K562 (cell line): ENCODE measurements around the gene CPEB1. TPM values are rescaled to one million over a fixed set of nuclear protein-coding genes. Genes with fewer than 3 reads are reported as not detected.

Experiments
- CEBPG ChIP-seq, 3 experiments: fragments of 200-800 bp in 1 of 3; sonication (Bioruptor generic) in 1 of 3; sonication (generic) in 1 of 3; formaldehyde crosslinking in 1 of 3; IDR thresholded peaks in 2 of 3; conservative IDR thresholded peaks in 1 of 3; 2 replicates each; pipeline versions ENCODE4 v1.6.1 to v1.8.0; 2016 to 2022; ENCODE audit warnings: missing compliant biosample characterization in 2 of 3, missing genetic modification characterization in 2 of 3, mild to moderate bottlenecking in 1 of 3, missing genetic modification reagents in 1 of 3
- CREB1 ChIP-seq, 2 experiments: sonication (generic) in 1 of 2; formaldehyde crosslinking in 1 of 2; IDR thresholded peaks; 2 replicates each; pipeline versions ENCODE4 v1.6.1 to v1.8.0; 2012 to 2022; ENCODE audit warnings: inconsistent platforms in 1 of 2, mild to moderate bottlenecking in 1 of 2, missing genetic modification reagents in 1 of 2, moderate library complexity in 1 of 2
- CXXC5 ChIP-seq: fragments of 250-450 bp; sonication (Bioruptor Pico); IDR thresholded peaks from 2 replicates; pipeline ENCODE4 v1.8.0; 2022; ENCODE audit warnings: inconsistent platforms, mild to moderate bottlenecking, moderate library complexity
- KLF10 ChIP-seq: fragments of 250-450 bp; sonication (Bioruptor Pico); IDR thresholded peaks from 2 replicates; pipeline ENCODE4 v1.6.1; 2021; ENCODE audit warnings: matching md5 sums
- PYGO2 ChIP-seq: fragments of 450-650 bp; IDR thresholded peaks from 2 replicates; pipeline ENCODE4 v1.6.1; 2016; ENCODE audit warnings: mild to moderate bottlenecking, missing genetic modification characterization, moderate library complexity, missing compliant biosample characterization
- RBM15 ChIP-seq: fragments of 200-400 bp; formaldehyde crosslinking; IDR thresholded peaks from 2 replicates; pipeline ENCODE4 v1.6.1; 2018; ENCODE audit warnings: mild to moderate bottlenecking, low read length, moderate library complexity; ENCODE audit not compliant: insufficient read depth
- SAFB2 ChIP-seq: fragments of 200-400 bp; formaldehyde crosslinking; IDR thresholded peaks from 2 replicates; pipeline ENCODE4 v1.6.1; 2018; ENCODE audit warnings: borderline replicate concordance, low read length, low read depth, moderate library complexity; ENCODE audit not compliant: severe bottlenecking
- SMAD4 ChIP-seq: fragments of 250-450 bp; sonication (Bioruptor Pico); conservative IDR thresholded peaks from 2 replicates; pipeline ENCODE4 v1.8.0; 2021; ENCODE audit warnings: inconsistent platforms, mild to moderate bottlenecking, moderate library complexity
- ZFX ChIP-seq: sonication (generic); formaldehyde crosslinking; IDR thresholded peaks from 2 replicates; pipeline ENCODE4 v1.8.0; 2022; ENCODE audit warnings: mild to moderate bottlenecking, missing genetic modification reagents, moderate library complexity
- ZNF134 ChIP-seq: fragments of 250-450 bp; sonication (Bioruptor Pico); conservative IDR thresholded peaks from 2 replicates; pipeline ENCODE4 v1.4.0; 2020
- ZNF354B ChIP-seq: fragments of 250-450 bp; sonication (Bioruptor Pico); IDR thresholded peaks from 2 replicates; pipeline ENCODE4 v1.4.0; 2020
- ZNF644 ChIP-seq: fragments of 200-800 bp; sonication (Bioruptor generic); IDR thresholded peaks from 2 replicates; pipeline ENCODE4 v1.6.1; 2016; ENCODE audit warnings: low read depth, missing genetic modification characterization, missing compliant biosample characterization
- ZSCAN32 ChIP-seq: fragments of 450-650 bp; formaldehyde crosslinking; IDR thresholded peaks from 2 replicates; pipeline ENCODE4 v1.4.0; 2020; ENCODE audit warnings: mild to moderate bottlenecking, moderate library complexity
- polyA plus RNA-seq, 8 experiments: library from polyadenylated mRNA; depleted of rRNA in 4 of 8; stranded (reverse) in 5 of 8; unstranded in 3 of 8; fragments of >200 nt; fragmentation: Nextera tagmentation in 2 of 8; fragmentation: Illumina TruSeq in 1 of 8; extraction: Ambion mirVana in 2 of 8; extraction: Trizol in 1 of 8; gene quantifications; 2 replicates each; pipeline versions ENCODE4 v1.2.1 to v1.2.3, GENCODE V29; 2011 to 2014; ENCODE audit warnings: inconsistent platforms in 1 of 8, missing spikeins in 1 of 8
- total RNA-seq, 7 experiments: library from RNA; depleted of rRNA in 6 of 7; stranded (reverse); fragments of >200 nt in 6 of 7; fragmentation: Illumina TruSeq in 2 of 7; extraction: Trizol in 2 of 7; gene quantifications; 2 replicates each; pipeline versions ENCODE4 v1.2.1 to v1.2.3, GENCODE V29; 2011 to 2021; ENCODE audit warnings: low replicate concordance in 1 of 7
- TF ChIP-seq, protein P1 (sequence below), 2 experiments: fragments of 450-650 bp; formaldehyde crosslinking in 1 of 2; IDR thresholded peaks; 2 replicates each; pipeline versions ENCODE4 v1.4.0 to v1.6.1; 2014 to 2020; ENCODE audit warnings: mild to moderate bottlenecking in 2 of 2, borderline replicate concordance in 1 of 2, low read depth in 1 of 2
- TF ChIP-seq, protein P2 (sequence below), 2 experiments: fragments of 450-650 bp in 1 of 2; sonication (generic) in 1 of 2; formaldehyde crosslinking in 1 of 2; IDR thresholded peaks in 1 of 2; conservative IDR thresholded peaks in 1 of 2; 2 replicates each; pipeline versions ENCODE4 v1.6.1 to v1.8.1; 2016 to 2023; ENCODE audit warnings: mild to moderate bottlenecking in 2 of 2, moderate library complexity in 2 of 2, inconsistent platforms in 1 of 2, missing genetic modification reagents in 1 of 2
- TF ChIP-seq, protein P3 (sequence below): fragments of 450-650 bp; IDR thresholded peaks from 2 replicates; pipeline ENCODE4 v1.6.1; 2014; ENCODE audit warnings: low read depth, mild to moderate bottlenecking, moderate library complexity, borderline replicate concordance

The CPEB1 gene
- total and polyA plus RNA-seq, 9 of the 15 experiments (the other 6 are each of a cell fraction or from before 2014, with no cell fraction given): 2.2 to 13.4 (median 9.7) TPM

DNA sequence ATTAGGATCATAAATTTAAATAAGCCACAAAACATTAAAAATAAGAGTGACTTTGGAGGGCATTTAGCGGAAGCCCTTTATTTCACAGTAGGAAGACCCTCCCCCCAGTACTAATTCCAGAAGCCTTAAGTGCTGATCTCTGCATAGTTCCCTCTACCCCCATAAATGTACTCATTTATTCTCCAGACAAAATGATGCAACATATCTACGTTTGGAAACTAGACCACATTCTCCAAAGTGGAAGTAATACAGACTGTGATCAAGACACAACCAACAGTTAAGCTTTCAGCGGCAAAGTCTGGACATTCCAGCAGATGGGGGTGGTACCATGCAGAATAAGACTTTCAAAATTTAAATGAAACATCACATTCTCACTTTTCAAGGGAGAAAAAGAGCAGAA lies 62.1 kb downstream of the CPEB1 start (continued):
- TF ChIP-seq, protein P1, sequence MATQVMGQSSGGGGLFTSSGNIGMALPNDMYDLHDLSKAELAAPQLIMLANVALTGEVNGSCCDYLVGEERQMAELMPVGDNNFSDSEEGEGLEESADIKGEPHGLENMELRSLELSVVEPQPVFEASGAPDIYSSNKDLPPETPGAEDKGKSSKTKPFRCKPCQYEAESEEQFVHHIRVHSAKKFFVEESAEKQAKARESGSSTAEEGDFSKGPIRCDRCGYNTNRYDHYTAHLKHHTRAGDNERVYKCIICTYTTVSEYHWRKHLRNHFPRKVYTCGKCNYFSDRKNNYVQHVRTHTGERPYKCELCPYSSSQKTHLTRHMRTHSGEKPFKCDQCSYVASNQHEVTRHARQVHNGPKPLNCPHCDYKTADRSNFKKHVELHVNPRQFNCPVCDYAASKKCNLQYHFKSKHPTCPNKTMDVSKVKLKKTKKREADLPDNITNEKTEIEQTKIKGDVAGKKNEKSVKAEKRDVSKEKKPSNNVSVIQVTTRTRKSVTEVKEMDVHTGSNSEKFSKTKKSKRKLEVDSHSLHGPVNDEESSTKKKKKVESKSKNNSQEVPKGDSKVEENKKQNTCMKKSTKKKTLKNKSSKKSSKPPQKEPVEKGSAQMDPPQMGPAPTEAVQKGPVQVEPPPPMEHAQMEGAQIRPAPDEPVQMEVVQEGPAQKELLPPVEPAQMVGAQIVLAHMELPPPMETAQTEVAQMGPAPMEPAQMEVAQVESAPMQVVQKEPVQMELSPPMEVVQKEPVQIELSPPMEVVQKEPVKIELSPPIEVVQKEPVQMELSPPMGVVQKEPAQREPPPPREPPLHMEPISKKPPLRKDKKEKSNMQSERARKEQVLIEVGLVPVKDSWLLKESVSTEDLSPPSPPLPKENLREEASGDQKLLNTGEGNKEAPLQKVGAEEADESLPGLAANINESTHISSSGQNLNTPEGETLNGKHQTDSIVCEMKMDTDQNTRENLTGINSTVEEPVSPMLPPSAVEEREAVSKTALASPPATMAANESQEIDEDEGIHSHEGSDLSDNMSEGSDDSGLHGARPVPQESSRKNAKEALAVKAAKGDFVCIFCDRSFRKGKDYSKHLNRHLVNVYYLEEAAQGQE (IDR thresholded peaks at IDR 0.05; ENCODE audit: borderline replicate concordance): peak; percentile 49; the same call in 1 of the 2 replicates
- TF ChIP-seq, protein P1 (CRISPR knock-in tag; IDR thresholded peaks at IDR 0.05; ENCODE audit: low read depth): no peak
- peak; percentile 67; the same call in 1 of the 2 replicates for TF ChIP-seq SMAD4 (CRISPR knock-in tag)
- TF ChIP-seq CREB1 (IDR thresholded peaks at IDR 0.05): no peak
- TF ChIP-seq CREB1 (CRISPR knock-in tag; IDR thresholded peaks at IDR 0.05): no peak
- TF ChIP-seq, protein P2, sequence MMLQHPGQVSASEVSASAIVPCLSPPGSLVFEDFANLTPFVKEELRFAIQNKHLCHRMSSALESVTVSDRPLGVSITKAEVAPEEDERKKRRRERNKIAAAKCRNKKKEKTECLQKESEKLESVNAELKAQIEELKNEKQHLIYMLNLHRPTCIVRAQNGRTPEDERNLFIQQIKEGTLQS (IDR thresholded peaks at IDR 0.05): peak; percentile 81
- TF ChIP-seq, protein P2 (CRISPR knock-in tag; conservative IDR thresholded peaks at IDR 0.05): no peak
- no peak for TF ChIP-seq PYGO2 (tag)
- TF ChIP-seq CXXC5 (CRISPR knock-in tag): no peak
- 0 out of 2 replicates have a peak, but pooled peaks have one; percentile 50 for TF ChIP-seq ZSCAN32 (CRISPR knock-in tag)
- TF ChIP-seq CEBPG (CRISPR knock-in tag; IDR thresholded peaks at IDR 0.05): peak; percentile 64; the same call in 1 of the 2 replicates
- TF ChIP-seq CEBPG (tag; conservative IDR thresholded peaks at IDR 0.05 in 1 of 2, IDR thresholded peaks at IDR 0.05 in 1 of 2): peak; percentile 58 to 89; a peak in 3 of 4 replicates
- TF ChIP-seq RBM15: no peak
- no peak for TF ChIP-seq ZFX (CRISPR knock-in tag)
- no peak for TF ChIP-seq ZNF354B
- no peak for TF ChIP-seq KLF10 (CRISPR knock-in tag)
- no peak for TF ChIP-seq ZNF644 (tag)
- no peak for TF ChIP-seq SAFB2
- no peak for TF ChIP-seq ZNF134 (CRISPR knock-in tag)
- TF ChIP-seq, protein P3, sequence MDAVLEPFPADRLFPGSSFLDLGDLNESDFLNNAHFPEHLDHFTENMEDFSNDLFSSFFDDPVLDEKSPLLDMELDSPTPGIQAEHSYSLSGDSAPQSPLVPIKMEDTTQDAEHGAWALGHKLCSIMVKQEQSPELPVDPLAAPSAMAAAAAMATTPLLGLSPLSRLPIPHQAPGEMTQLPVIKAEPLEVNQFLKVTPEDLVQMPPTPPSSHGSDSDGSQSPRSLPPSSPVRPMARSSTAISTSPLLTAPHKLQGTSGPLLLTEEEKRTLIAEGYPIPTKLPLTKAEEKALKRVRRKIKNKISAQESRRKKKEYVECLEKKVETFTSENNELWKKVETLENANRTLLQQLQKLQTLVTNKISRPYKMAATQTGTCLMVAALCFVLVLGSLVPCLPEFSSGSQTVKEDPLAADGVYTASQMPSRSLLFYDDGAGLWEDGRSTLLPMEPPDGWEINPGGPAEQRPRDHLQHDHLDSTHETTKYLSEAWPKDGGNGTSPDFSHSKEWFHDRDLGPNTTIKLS: no peak
